T-cell (primary cell): Measurements from ENCODE around the gene ARHGEF28. TPM values are rescaled to one million over a fixed set of nuclear protein-coding genes. Genes with fewer than 3 reads are reported as not detected.

Experiments
- ATAC-seq, 4 experiments: fragments of 200-7000 bp in 3 of 4; fragments of 150-1000 bp in 1 of 4; cut with Tn5 transposase; replicated peaks in 1 of 4; 1 replicate in 3 of 4; 2 replicates in 1 of 4; pipeline ENCODE4 v1.10.0; 2021; ENCODE audit warnings: moderate library complexity in 3 of 4, mild to moderate bottlenecking in 2 of 4, moderate number of reproducible peaks in 1 of 4
- CTCF ChIA-PET, 2 donors: fragments of 300-600 bp; sonication (Branson Sonifier 250); formaldehyde crosslinking; loops; one replicate each; lab custom pipeline; 2022; ENCODE audit warnings: antibody characterized with exemption in 2 of 2; lab: Charles Lee
- POLR2A ChIA-PET, 2 donors: fragments of 300-600 bp; sonication (Branson Sonifier 250); formaldehyde crosslinking; loops; one replicate each; lab custom pipeline; 2022; ENCODE audit warnings: antibody characterized with exemption in 2 of 2; lab: Charles Lee
- DNase-seq, 35 experiments: peaks; one replicate each; pipeline versions ENCODE4 v3.0.0 to v3.0.0-alpha.2; 2013 to 2023
- H3K27ac ChIP-seq: one replicate; pipeline ENCODE4 v1.5.1; 2013; ENCODE audit warnings: low read length
- H3K27me3 ChIP-seq, 2 experiments: replicated peaks in 1 of 2; 1 replicate in 1 of 2; 2 replicates in 1 of 2; pipeline versions ENCODE4 v1.6.1 to v1.7.0; 2013; ENCODE audit warnings: low read length in 1 of 2, mixed read lengths in 1 of 2; ENCODE audit not compliant: control insufficient read depth in 2 of 2, insufficient read depth in 2 of 2; ENCODE audit errors: extremely low read depth in 1 of 2
- H3K36me3 ChIP-seq, 2 donors: 1 replicate in 1 of 2; 2 replicates in 1 of 2; pipeline versions ENCODE4 v1.6.1 to v1.7.0; 2013; ENCODE audit warnings: low read length in 1 of 2; ENCODE audit not compliant: control insufficient read depth in 2 of 2, insufficient read depth in 1 of 2; ENCODE audit errors: extremely low read depth in 1 of 2
- H3K4me1 ChIP-seq, 2 experiments: 1 replicate in 1 of 2; 2 replicates in 1 of 2; pipeline versions ENCODE4 v1.6.1 to v1.7.0; 2013; ENCODE audit warnings: low read length in 2 of 2, mixed read lengths in 1 of 2; ENCODE audit not compliant: insufficient read depth in 2 of 2, control insufficient read depth in 1 of 2; ENCODE audit errors: extremely low read depth in 1 of 2
- H3K4me3 ChIP-seq, 2 donors: 1 replicate in 1 of 2; 2 replicates in 1 of 2; pipeline versions ENCODE4 v1.5.1 to v1.7.0; 2013; ENCODE audit warnings: mild to moderate bottlenecking in 2 of 2, low read length in 1 of 2, moderate library complexity in 1 of 2; ENCODE audit not compliant: control insufficient read depth in 1 of 2; ENCODE audit errors: extremely low read depth in 1 of 2
- H3K9me3 ChIP-seq: 2 replicates; pipeline ENCODE4 v1.7.0; 2013
- H3K27ac Mint-ChIP-seq, 2 donors: one replicate each; pipeline ENCODE4 v1.8.0; 2020 to 2021; ENCODE audit warnings: mild to moderate bottlenecking in 2 of 2, mixed read lengths in 2 of 2
- H3K27me3 Mint-ChIP-seq, 2 donors: one replicate each; pipeline ENCODE4 v1.8.0; 2021 to 2022; ENCODE audit warnings: mixed read lengths in 2 of 2
- H3K36me3 Mint-ChIP-seq: one replicate; pipeline ENCODE4 v1.8.0; 2021; ENCODE audit warnings: mixed read lengths
- H3K4me1 Mint-ChIP-seq, 3 donors: one replicate each; pipeline ENCODE4 v1.8.0; 2020 to 2022; ENCODE audit warnings: mixed read lengths in 3 of 3, mild to moderate bottlenecking in 1 of 3
- H3K4me3 Mint-ChIP-seq, 3 donors: one replicate each; pipeline ENCODE4 v1.8.0; 2020 to 2022; ENCODE audit warnings: mild to moderate bottlenecking in 3 of 3, mixed read lengths in 3 of 3, moderate library complexity in 3 of 3
- H3K9me3 Mint-ChIP-seq, 3 donors: one replicate each; pipeline ENCODE4 v1.8.0; 2020 to 2022; ENCODE audit warnings: mixed read lengths in 3 of 3
- WGBS: methylation state at CpG from one replicate; pipeline ENCODE4 v1.1.5; 2013; ENCODE audit warnings: missing lambda C conversion rate; ENCODE audit not compliant: insufficient coverage; 5-methylcytosine and 5-hydroxymethylcytosine counted together
- total RNA-seq, 35 experiments: library from RNA in 6 of 35; stranded (reverse) in 6 of 35; fragments of 120-200 nt in 1 of 35; gene quantifications; one replicate each; pipeline versions ENCODE4 v1.2.1 to v1.2.4 and lab custom pipeline; 2013 to 2026

ARHGEF28 gene
- total RNA-seq, 5 donors from 2014 or later (not counting 1 experiment from before 2014, with no cell fraction given) = 0.05 to 0.73 (median 0.36) TPM

GRCh38 chr5:73791389-73791788 is 165.4 kb downstream of the ARHGEF28 start:
- Histone ChIP-seq H3K4me1 (no peaks in the 10 kb centered on the region), H3K27ac (no peak overlapping the region), H3K4me3 (no peak overlapping the region), H3K27me3 (peaks cover 0 to 2% of the 10 kb centered on the region in 2 experiments), H3K9me3 (no peaks in the 10 kb centered on the region), H3K36me3 (no peaks in the 10 kb centered on the region)
- H3K27ac Mint-ChIP-seq = no peak overlapping the region
- ChIA-PET POLR2A (no interaction called here), CTCF (interaction anchor here in 1 of 2 donors (4.2 kb wide), 1 partner anchor 199 kb away, joined by 47 read pairs; no protein-coding TSS in a partner anchor)
- H3K36me3 Mint-ChIP-seq = no peaks in the 10 kb centered on the region
- no peaks in the 10 kb centered on the region for H3K4me1 Mint-ChIP-seq
- H3K9me3 Mint-ChIP-seq = no peaks in the 10 kb centered on the region
- ATAC-seq (no peak), DNase-seq (no peak)
- no CpG with 5 or more reads among the region's 4 CpGs for WGBS
- no peak overlapping the region for H3K4me3 Mint-ChIP-seq
- peaks cover 15 to 30% of the 10 kb centered on the region in 2 donors for H3K27me3 Mint-ChIP-seq

DNA sequence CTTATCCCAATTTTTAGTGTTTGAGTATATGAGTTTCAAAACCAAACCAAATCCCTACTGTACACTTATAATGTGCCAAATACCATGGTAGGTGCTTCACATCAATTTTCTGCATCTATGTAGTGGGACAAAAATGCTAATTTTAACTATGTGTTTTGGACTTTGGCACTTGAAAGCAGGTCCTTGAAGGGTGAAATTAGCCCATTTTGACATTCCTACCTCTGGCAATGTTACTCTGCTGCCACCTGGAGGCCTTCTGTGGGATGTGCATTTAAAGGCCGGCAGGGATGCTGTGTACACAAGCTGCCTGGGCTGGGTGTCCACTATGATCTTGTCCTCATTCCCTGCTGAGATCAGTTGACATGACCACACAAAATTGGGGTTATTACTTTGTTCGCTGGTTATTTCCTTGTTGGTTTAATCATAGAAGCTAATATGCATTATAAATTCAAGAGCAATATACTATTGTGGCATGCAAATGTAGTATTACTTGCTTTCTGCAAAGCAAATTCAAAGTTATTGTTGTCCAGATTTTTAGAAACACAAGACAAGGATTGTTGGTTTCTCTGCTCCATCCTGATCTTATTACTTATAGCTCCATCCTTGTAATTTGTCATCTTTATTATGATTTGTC is 166.8 kb downstream of the ARHGEF28 start:
- Mint-ChIP-seq H3K4me1 (no peaks in the 10 kb centered on the region), H3K4me3 (no peak overlapping the region), H3K27me3 (peaks cover 18 to 26% of the 10 kb centered on the region in 2 donors), H3K9me3 (no peaks in the 10 kb centered on the region), H3K27ac (no peak overlapping the region), H3K36me3 (no peaks in the 10 kb centered on the region)
- ATAC-seq = peak in 3 of 4 experiments; percentile 42 to 79 (median 64)
- H3K9me3 ChIP-seq = no peaks in the 10 kb centered on the region
- no peaks in the 10 kb centered on the region for H3K4me1 ChIP-seq
- no CpG with 5 or more reads among the region's 2 CpGs for WGBS
- ChIA-PET CTCF (interaction anchor here (0.6 to 4.7 kb wide), 12 partner anchors 8 to 270 kb away, joined by 3 to 47 read pairs (median 4); no protein-coding TSS in a partner anchor), POLR2A (interaction anchor here in 1 of 2 donors (0.7 kb wide), 1 partner anchor 58 kb away, joined by 4 read pairs; no protein-coding TSS in a partner anchor)
- peak; percentile 16 to 78 (median 45) for DNase-seq
- H3K27ac ChIP-seq = no peak overlapping the region
- no peak overlapping the region for H3K4me3 ChIP-seq
- H3K27me3 ChIP-seq = peaks cover 0 to 2% of the 10 kb centered on the region in 2 experiments
- no peaks in the 10 kb centered on the region for H3K36me3 ChIP-seq

GRCh38 chr5:73793911-73794310 is 167.9 kb downstream of the ARHGEF28 start:
- H3K36me3 Mint-ChIP-seq = no peaks in the 10 kb centered on the region
- no peak overlapping the region for H3K27ac ChIP-seq
- WGBS = no CpG with 5 or more reads among the region's 5 CpGs
- H3K4me1 Mint-ChIP-seq = no peaks in the 10 kb centered on the region
- H3K4me1 ChIP-seq = no peaks in the 10 kb centered on the region
- H3K9me3 ChIP-seq = no peaks in the 10 kb centered on the region
- no peak overlapping the region for H3K27ac Mint-ChIP-seq
- H3K27me3 Mint-ChIP-seq = peaks cover 23 to 31% of the 10 kb centered on the region in 2 donors
- ATAC-seq (no peak), DNase-seq (no peak)
- no peaks in the 10 kb centered on the region for H3K9me3 Mint-ChIP-seq
- H3K27me3 ChIP-seq = peaks cover 0 to 5% of the 10 kb centered on the region in 2 experiments
- H3K4me3 ChIP-seq = no peak overlapping the region
- no peak overlapping the region for H3K4me3 Mint-ChIP-seq
- ChIA-PET POLR2A (no interaction called here), CTCF (interaction anchor here (0.6 to 4.7 kb wide), 8 partner anchors 11 to 277 kb away, joined by 3 to 47 read pairs (median 4); no protein-coding TSS in a partner anchor)
- H3K36me3 ChIP-seq = no peaks in the 10 kb centered on the region

- DNase-seq = peak in 16 of 35 experiments; percentile 1 to 41 (median 12)
- no peaks in the 10 kb centered on the region for H3K4me1 Mint-ChIP-seq
- H3K9me3 Mint-ChIP-seq = no peaks in the 10 kb centered on the region
- H3K4me3 Mint-ChIP-seq = no peak overlapping the region
- H3K27ac Mint-ChIP-seq = no peak overlapping the region
- H3K4me3 ChIP-seq = no peak overlapping the region
- ATAC-seq = no peak
- no peaks in the 10 kb centered on the region for H3K4me1 ChIP-seq
- no peak overlapping the region for H3K27ac ChIP-seq
- no peaks in the 10 kb centered on the region for H3K9me3 ChIP-seq
- CTCF ChIA-PET = interaction anchor here (1.1 to 4.7 kb wide), 3 partner anchors 13 to 206 kb away, joined by 3 to 28 read pairs (median 4); no protein-coding TSS in a partner anchor
- no peaks in the 10 kb centered on the region for H3K36me3 Mint-ChIP-seq
- POLR2A ChIA-PET = no interaction called here
- no peaks in the 10 kb centered on the region for H3K36me3 ChIP-seq
- H3K27me3 ChIP-seq = peaks cover 0 to 5% of the 10 kb centered on the region in 2 experiments
- H3K27me3 Mint-ChIP-seq = peaks cover 32 to 34% of the 10 kb centered on the region in 2 donors
- WGBS = 47% methylated on average over 6 of the region's 11 CpGs
Observed at GRCh38 chr5:73796164-73797131, 170.5 kb downstream of the ARHGEF28 start.

GRCh38 chr5:73797132-73797510 is 171.1 kb downstream of the ARHGEF28 start:
- no peaks in the 10 kb centered on the region for H3K4me1 Mint-ChIP-seq
- H3K4me1 ChIP-seq = no peaks in the 10 kb centered on the region
- ATAC-seq = no peak
- ChIA-PET POLR2A (no interaction called here), CTCF (interaction anchor here in 1 of 2 donors (1.1 kb wide), 1 partner anchor 12 kb away, joined by 3 read pairs; no protein-coding TSS in a partner anchor)
- H3K27ac ChIP-seq = no peak overlapping the region
- H3K4me3 ChIP-seq = no peak overlapping the region
- WGBS = no CpG with 5 or more reads among the region's 1 CpG
- no peak for DNase-seq
- peaks cover 31 to 32% of the 10 kb centered on the region in 2 donors for H3K27me3 Mint-ChIP-seq
- peaks cover 0 to 5% of the 10 kb centered on the region in 2 experiments for H3K27me3 ChIP-seq
- H3K9me3 Mint-ChIP-seq = no peaks in the 10 kb centered on the region
- no peak overlapping the region for H3K27ac Mint-ChIP-seq
- no peaks in the 10 kb centered on the region for H3K9me3 ChIP-seq
- no peaks in the 10 kb centered on the region for H3K36me3 Mint-ChIP-seq
- no peak overlapping the region for H3K4me3 Mint-ChIP-seq
- no peaks in the 10 kb centered on the region for H3K36me3 ChIP-seq

- POLR2A ChIA-PET = no interaction called here
- peaks cover 0 to 3% of the 10 kb centered on the region in 2 experiments for H3K27me3 ChIP-seq
- CTCF ChIA-PET = interaction anchor here in 1 of 2 donors (1.0 kb wide), 1 partner anchor 10 kb away, joined by 3 read pairs; no protein-coding TSS in a partner anchor
- DNase-seq (no peak), ATAC-seq (no peak)
- no peak overlapping the region for H3K4me3 ChIP-seq
- no peak overlapping the region for H3K27ac Mint-ChIP-seq
- no CpG with 5 or more reads among the region's 3 CpGs for WGBS
- H3K36me3 Mint-ChIP-seq = no peaks in the 10 kb centered on the region
- H3K4me1 ChIP-seq = no peaks in the 10 kb centered on the region
- no peaks in the 10 kb centered on the region for H3K36me3 ChIP-seq
- H3K4me1 Mint-ChIP-seq = no peaks in the 10 kb centered on the region
- H3K4me3 Mint-ChIP-seq = no peak overlapping the region
- no peak overlapping the region for H3K27ac ChIP-seq
- H3K9me3 Mint-ChIP-seq = no peaks in the 10 kb centered on the region
- peaks cover 28 to 29% of the 10 kb centered on the region in 2 donors for H3K27me3 Mint-ChIP-seq
- H3K9me3 ChIP-seq = no peaks in the 10 kb centered on the region
Observed at GRCh38 chr5:73799401-73799972, 173.5 kb downstream of the ARHGEF28 start.
